ENCODE measurements around the gene MAP2K2.

Gene MAP2K2

DNA sequence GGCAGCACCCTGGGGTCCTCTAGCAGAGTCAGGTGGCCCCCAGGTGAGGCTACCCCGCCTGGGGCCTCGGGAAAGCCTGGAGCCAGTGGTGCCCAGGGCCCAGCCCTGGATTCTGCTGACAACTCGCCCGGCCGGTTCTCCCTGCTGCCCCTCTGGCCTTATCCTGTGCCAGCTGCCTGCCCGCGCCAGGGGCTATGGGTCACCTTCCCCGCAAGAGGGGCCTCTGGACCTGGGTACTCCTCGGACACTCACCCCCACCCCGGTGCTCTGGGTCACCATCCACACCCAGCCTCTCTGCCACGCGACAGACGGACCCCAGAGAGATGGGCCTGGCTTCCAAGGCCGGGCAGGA, 81.2 kb downstream of the MAP2K2 start:
- DNase-seq, result no peak

DNA sequence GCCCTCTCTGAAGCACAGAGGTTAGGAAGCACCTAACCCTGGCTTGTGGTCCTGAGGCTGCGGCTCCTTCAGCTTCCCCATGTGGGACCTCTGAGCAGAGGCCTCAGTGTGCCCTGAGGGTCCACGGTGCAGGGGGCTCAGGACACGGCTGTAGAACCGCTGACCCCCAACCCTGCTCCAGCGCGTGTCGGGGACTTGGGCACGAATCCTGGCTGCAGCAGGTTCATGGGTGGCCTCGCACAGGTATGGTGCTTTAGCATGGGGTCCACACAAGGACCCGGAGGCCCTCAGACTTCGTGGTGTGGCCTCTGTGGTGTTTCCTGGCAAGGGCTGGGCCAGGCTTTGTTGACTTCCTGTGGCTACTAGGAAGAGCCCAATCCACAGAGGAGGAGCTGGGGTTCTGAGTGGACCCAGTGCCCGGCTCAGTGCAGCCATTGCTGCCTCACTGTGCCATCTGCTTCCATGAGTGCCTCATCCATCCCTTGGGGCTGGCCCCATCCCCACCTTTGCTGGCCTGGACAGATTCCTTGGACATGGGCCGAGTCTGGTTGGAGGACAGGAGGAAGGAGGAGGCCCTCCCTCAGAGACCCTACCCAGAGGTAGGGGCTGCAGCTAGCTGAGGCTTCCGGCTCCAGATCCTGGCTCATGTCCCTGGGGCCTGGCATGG, 81.7 kb downstream of the MAP2K2 start:
- DNase-seq, result no peak

All from fibroblast of skin of back (primary cell).